ENCODE measurements around the gene IMPDH1.

Gene IMPDH1

DNA sequence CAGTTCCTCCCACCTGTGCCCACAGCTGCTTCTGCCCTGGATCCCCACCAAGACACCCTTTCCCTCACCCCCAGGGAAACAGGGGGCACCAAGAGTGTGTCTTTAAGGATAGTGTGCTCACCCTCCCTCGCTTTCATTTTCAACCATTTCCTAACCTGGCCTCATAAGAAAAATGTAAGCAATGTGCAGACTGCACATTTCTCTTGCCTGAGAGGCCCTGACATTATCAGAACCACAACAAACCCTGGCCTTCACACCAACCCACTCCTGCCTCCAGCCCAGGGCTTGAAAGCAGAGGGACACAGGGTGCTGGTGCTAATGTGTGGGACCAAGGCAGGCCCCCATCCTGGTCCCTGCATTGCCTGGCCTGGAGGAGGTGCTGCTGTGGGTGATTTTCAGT, 11.0 kb upstream of the IMPDH1 start:
- Histone ChIP-seq H3K27ac (ENCODE audit: low read depth in 2 of 2, low read length in 2 of 2) (no peak overlapping the region), H3K9me3 (ENCODE audit: control insufficient read depth in 2 of 2, low read length in 2 of 2) (no peaks in the 10 kb centered on the region), H3K9ac (ENCODE audit: low read depth in 1 of 2, low read length in 2 of 2) (no peak overlapping the region)

DNA sequence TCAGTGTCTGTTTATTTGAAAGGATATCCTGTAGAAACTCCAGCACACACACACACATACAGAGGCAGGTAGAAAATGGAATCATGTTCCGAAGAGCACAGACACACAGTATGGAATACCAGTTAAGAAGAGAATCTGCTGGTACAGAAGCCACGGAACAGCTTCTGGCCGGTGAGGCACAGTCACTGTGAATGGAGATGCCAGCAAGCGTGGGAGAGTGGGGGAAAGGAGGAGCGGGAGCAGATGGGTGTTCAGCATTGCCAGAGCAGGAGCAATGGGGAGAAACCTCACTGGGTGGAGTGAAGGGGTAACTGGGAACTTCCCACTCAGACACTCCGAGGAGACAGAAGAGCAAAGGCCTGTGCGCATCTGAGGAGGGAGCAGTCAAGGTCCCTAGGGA, 9.5 kb upstream of the IMPDH1 start:
- Histone ChIP-seq H3K4me3 (ENCODE audit: low read length in 2 of 2) (no peak overlapping the region), H3K9me3 (ENCODE audit: control insufficient read depth in 2 of 2, low read length in 2 of 2) (no peaks in the 10 kb centered on the region), H3K27ac (ENCODE audit: low read depth in 2 of 2, low read length in 2 of 2) (no peak overlapping the region), H3K9ac (ENCODE audit: low read depth in 1 of 2, low read length in 2 of 2) (no peak overlapping the region), H3K36me3 (ENCODE audit: control insufficient read depth in 2 of 2, insufficient read depth in 2 of 2, low read length in 2 of 2) (no peaks in the 10 kb centered on the region), H3K27me3 (ENCODE audit: control insufficient read depth in 2 of 2, insufficient read depth in 2 of 2, low read length in 2 of 2) (peaks cover 0 to 2% of the 10 kb centered on the region in 2 donors), H3K4me1 (ENCODE audit: control insufficient read depth in 2 of 2, insufficient read depth in 2 of 2, low read length in 2 of 2) (no peaks in the 10 kb centered on the region)

More for the DNA sequence above, 11.0 kb upstream of the IMPDH1 start:
- no peaks in the 10 kb centered on the region for H3K36me3 ChIP-seq (ENCODE audit: control insufficient read depth in 2 of 2, insufficient read depth in 2 of 2, low read length in 2 of 2)
- no peaks in the 10 kb centered on the region for H3K4me1 ChIP-seq (ENCODE audit: control insufficient read depth in 2 of 2, insufficient read depth in 2 of 2, low read length in 2 of 2)
- H3K4me3 ChIP-seq (ENCODE audit: low read length in 2 of 2): no peak overlapping the region
- peaks cover 0 to 2% of the 10 kb centered on the region in 2 donors for H3K27me3 ChIP-seq (ENCODE audit: control insufficient read depth in 2 of 2, insufficient read depth in 2 of 2, low read length in 2 of 2)

DNA sequence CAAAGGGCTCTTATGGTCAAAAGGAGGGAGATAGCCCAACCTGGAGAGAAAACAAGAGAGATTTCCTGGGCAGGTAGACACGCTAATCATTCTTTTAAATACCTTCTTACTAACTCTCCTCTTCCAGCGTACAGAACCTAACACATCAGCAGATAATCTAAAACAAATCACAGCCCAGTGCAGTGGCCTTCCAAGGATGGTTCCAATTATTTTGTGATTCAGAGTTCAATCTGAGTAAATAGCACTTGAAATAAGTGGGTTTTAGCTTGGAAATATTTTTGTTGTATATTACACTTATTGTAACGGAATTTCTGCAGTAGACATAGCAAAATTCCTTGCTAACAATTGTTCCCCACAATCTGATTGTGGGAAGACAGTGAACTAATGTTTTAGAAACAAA, 7.3 kb upstream of the IMPDH1 start:
- H3K36me3 ChIP-seq (ENCODE audit: control insufficient read depth in 2 of 2, insufficient read depth in 2 of 2, low read length in 2 of 2): no peaks in the 10 kb centered on the region
- no peaks in the 10 kb centered on the region for H3K9me3 ChIP-seq (ENCODE audit: control insufficient read depth in 2 of 2, low read length in 2 of 2)
- no peak overlapping the region for H3K9ac ChIP-seq (ENCODE audit: low read depth in 1 of 2, low read length in 2 of 2)
- no peaks in the 10 kb centered on the region for H3K4me1 ChIP-seq (ENCODE audit: control insufficient read depth in 2 of 2, insufficient read depth in 2 of 2, low read length in 2 of 2)
- H3K27me3 ChIP-seq (ENCODE audit: control insufficient read depth in 2 of 2, insufficient read depth in 2 of 2, low read length in 2 of 2): peaks cover 0 to 2% of the 10 kb centered on the region in 2 donors
- H3K27ac ChIP-seq (ENCODE audit: low read depth in 2 of 2, low read length in 2 of 2): no peak overlapping the region
- H3K4me3 ChIP-seq (ENCODE audit: low read length in 2 of 2): no peak overlapping the region

DNA sequence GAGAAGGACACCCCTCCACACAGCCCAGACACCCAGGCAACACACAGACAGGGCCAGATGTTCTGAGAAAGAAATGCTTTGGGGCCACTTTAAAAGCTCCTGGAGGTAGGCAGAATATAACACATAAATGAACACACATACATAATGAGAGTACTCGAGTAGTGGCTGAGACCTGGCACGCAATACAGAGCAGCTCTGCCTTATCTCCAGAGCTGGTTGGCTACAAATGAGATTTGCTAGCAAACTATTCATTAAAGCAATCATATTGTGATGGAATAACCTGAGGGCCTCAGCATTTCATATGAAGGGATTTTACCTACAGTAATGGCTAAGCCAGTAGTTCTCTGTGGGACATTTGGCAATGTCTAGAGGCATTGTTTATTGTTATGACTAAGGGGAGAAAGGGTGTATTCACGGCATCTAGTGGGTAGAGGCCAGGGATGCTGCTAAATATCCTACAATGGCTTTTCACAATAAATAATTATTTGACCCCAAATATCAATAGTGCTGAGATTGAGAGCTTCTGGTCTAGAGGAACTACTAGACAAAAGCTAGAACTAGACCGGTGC, 5.5 kb upstream of the IMPDH1 start:
- peaks cover 0 to 4% of the 10 kb centered on the region in 2 donors for H3K4me1 ChIP-seq (ENCODE audit: control insufficient read depth in 2 of 2, insufficient read depth in 2 of 2, low read length in 2 of 2)
- no peaks in the 10 kb centered on the region for H3K9me3 ChIP-seq (ENCODE audit: control insufficient read depth in 2 of 2, low read length in 2 of 2)
- H3K4me3 ChIP-seq (ENCODE audit: low read length in 2 of 2): no peak overlapping the region
- H3K36me3 ChIP-seq (ENCODE audit: control insufficient read depth in 2 of 2, insufficient read depth in 2 of 2, low read length in 2 of 2): no peaks in the 10 kb centered on the region
- H3K27ac ChIP-seq (ENCODE audit: low read depth in 2 of 2, low read length in 2 of 2): no peak overlapping the region
- H3K9ac ChIP-seq (ENCODE audit: low read depth in 1 of 2, low read length in 2 of 2): no peak overlapping the region
- peaks cover 0 to 2% of the 10 kb centered on the region in 2 donors for H3K27me3 ChIP-seq (ENCODE audit: control insufficient read depth in 2 of 2, insufficient read depth in 2 of 2, low read length in 2 of 2)

DNA sequence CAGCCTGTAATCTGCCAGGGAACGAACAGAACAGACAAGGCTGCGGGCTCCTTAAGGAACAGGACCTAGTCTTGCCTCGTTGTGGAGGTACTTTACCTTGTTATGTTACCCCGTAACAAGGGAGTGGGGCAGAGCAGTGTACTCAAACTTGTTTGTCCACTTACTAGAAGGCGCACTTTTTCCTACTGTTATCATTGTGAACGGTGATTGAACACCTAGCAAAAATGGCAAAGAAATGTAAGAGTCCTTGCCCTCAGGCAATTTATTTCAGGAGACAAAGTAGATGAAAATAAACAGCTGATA, 620 bp upstream of the IMPDH1 start:
- peak overlapping the region; percentile 90 to 91 for H3K4me3 ChIP-seq (ENCODE audit: low read length in 2 of 2)
- H3K27me3 ChIP-seq (ENCODE audit: control insufficient read depth in 2 of 2, insufficient read depth in 2 of 2, low read length in 2 of 2): no peaks in the 10 kb centered on the region
- H3K9me3 ChIP-seq (ENCODE audit: control insufficient read depth in 2 of 2, low read length in 2 of 2): no peaks in the 10 kb centered on the region
- H3K27ac ChIP-seq (ENCODE audit: low read depth in 2 of 2, low read length in 2 of 2): peak overlapping the region; percentile 86 to 88
- H3K36me3 ChIP-seq (ENCODE audit: control insufficient read depth in 2 of 2, insufficient read depth in 2 of 2, low read length in 2 of 2): no peaks in the 10 kb centered on the region
- H3K4me1 ChIP-seq (ENCODE audit: control insufficient read depth in 2 of 2, insufficient read depth in 2 of 2, low read length in 2 of 2): peaks cover 9 to 20% of the 10 kb centered on the region in 2 donors
- H3K9ac ChIP-seq (ENCODE audit: low read depth in 1 of 2, low read length in 2 of 2): peak overlapping the region; percentile 85

DNA sequence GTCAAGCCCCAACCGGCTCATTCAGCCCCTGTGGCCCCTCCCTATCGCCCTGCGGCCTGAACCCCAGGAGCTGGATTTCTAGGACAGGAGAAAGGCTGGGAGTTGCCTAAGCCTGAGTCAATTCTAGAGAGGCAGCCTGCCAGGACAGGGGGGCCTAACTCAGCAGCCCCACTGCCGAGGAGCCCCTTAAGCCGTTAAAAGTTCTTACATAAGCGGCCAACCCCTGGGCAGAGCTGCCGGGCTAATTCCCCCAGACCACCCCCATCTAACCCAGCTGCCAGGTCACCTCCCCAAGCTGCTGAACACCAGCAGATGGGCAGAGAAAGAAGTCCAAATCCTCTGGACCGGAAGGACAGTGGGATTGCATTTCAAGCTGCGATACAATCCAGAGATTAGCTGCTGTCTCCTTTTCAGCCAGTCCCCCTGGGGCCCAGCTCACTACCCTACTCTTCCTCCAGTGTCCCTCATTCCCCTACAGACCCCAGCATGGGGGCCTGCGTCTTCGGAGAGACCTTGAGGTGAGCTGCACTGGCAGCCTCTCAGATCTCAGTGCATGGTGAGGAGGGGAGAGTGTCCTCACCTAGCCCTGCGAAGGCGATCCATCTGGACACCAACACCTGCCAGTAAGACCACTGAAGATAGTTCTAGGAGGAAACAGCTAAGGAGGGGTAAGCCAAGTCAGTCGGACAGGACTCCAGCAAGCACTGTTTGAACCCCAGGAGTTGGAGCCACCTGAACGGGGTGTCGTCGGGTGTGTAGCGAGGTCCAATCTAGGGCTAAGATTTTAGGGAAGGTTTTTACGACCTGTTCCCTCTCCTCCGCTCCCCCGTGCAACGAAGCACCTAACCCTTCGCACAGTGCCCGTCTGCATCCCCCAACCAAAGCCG, 830 bp downstream of the IMPDH1 start:
- Histone ChIP-seq H3K27ac (ENCODE audit: low read depth in 2 of 2, low read length in 2 of 2) (peak overlapping the region; percentile 86 to 88), H3K36me3 (ENCODE audit: control insufficient read depth in 2 of 2, insufficient read depth in 2 of 2, low read length in 2 of 2) (no peaks in the 10 kb centered on the region), H3K27me3 (ENCODE audit: control insufficient read depth in 2 of 2, insufficient read depth in 2 of 2, low read length in 2 of 2) (no peaks in the 10 kb centered on the region), H3K4me1 (ENCODE audit: control insufficient read depth in 2 of 2, insufficient read depth in 2 of 2, low read length in 2 of 2) (peaks cover 22 to 32% of the 10 kb centered on the region in 2 donors), H3K9ac (ENCODE audit: low read depth in 1 of 2, low read length in 2 of 2) (peak overlapping the region; percentile 66 to 70), H3K9me3 (ENCODE audit: control insufficient read depth in 2 of 2, low read length in 2 of 2) (no peaks in the 10 kb centered on the region), H3K4me3 (ENCODE audit: low read length in 2 of 2) (peak overlapping the region; percentile 90 to 91)

DNA sequence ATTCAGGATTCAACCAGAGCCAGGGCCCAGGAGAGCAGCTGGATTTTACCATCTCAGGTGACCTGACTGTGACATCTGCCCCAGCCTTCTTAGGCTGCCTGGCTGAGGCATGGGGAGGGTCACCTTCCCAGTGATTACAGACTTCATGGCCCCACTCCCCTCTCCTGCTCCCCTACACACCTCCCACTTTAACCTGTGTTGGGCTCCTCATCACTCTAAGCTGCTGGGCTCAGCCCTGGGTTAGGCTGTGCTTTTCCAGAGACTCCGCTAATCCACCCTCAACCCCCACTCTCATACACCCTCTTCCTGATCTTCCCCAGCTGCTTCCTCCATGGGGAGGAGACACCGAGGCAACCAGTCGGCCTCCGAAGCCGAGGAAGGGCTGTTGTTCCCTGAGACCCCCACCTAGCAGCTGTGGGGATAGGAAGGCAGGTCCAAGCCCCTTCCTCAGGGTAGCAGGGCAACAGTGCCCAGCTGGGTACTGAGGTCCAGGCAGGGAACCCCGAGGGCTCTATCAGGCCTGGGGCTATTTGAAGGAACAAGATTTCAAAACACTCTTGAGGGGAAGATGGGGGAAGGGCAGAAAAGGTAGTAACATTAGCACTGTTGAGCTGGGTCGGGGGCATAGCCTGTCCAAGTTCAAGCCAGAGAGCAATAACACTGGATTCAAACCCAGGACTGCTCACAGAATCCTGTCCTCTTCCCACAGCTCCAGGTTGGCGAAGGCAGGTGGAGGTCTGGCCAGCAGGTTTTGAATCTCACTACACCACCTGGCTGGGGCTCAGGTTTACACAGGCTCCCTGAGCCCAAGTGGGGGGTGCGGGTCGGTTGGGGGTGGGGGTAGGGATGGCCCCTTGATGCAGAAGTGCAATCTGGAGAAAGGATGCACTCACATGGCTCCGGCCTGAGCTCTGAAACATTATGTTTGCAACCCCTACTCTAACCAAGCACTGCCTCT, 1.8 kb downstream of the IMPDH1 start:
- H3K4me3 ChIP-seq (ENCODE audit: low read length in 2 of 2): peak overlapping the region in 1 of 2 donors; percentile 42
- H3K27me3 ChIP-seq (ENCODE audit: control insufficient read depth in 2 of 2, insufficient read depth in 2 of 2, low read length in 2 of 2): no peaks in the 10 kb centered on the region
- H3K4me1 ChIP-seq (ENCODE audit: control insufficient read depth in 2 of 2, insufficient read depth in 2 of 2, low read length in 2 of 2): peaks cover 22 to 32% of the 10 kb centered on the region in 2 donors
- no peaks in the 10 kb centered on the region for H3K9me3 ChIP-seq (ENCODE audit: control insufficient read depth in 2 of 2, low read length in 2 of 2)
- H3K27ac ChIP-seq (ENCODE audit: low read depth in 2 of 2, low read length in 2 of 2): peak overlapping the region in 1 of 2 donors; percentile 88
- no peak overlapping the region for H3K9ac ChIP-seq (ENCODE audit: low read depth in 1 of 2, low read length in 2 of 2)
- H3K36me3 ChIP-seq (ENCODE audit: control insufficient read depth in 2 of 2, insufficient read depth in 2 of 2, low read length in 2 of 2): no peaks in the 10 kb centered on the region

DNA sequence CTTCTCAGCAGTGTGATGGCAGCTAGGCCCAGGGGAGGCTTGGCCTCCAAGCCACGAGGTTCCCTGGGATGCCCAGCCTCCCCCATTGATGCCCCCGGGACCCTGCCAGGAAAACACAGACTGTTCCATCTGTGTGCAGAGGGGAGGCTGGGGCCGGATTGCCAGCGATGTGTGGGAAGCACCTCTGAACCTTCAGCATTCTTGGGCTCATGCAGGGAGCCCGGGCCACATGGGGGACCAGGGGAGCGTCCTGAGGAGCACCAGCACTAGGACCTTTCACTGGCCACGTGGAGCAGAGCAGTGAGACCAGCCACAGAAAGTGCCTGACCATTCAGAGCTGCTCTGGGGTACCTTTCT, 2.6 kb downstream of the IMPDH1 start:
- H3K4me1 ChIP-seq (ENCODE audit: control insufficient read depth in 2 of 2, insufficient read depth in 2 of 2, low read length in 2 of 2): peaks cover 22 to 32% of the 10 kb centered on the region in 2 donors
- H3K9me3 ChIP-seq (ENCODE audit: control insufficient read depth in 2 of 2, low read length in 2 of 2): no peaks in the 10 kb centered on the region
- H3K27ac ChIP-seq (ENCODE audit: low read depth in 2 of 2, low read length in 2 of 2): peak overlapping the region in 1 of 2 donors; percentile 88
- H3K9ac ChIP-seq (ENCODE audit: low read depth in 1 of 2, low read length in 2 of 2): no peak overlapping the region
- H3K27me3 ChIP-seq (ENCODE audit: control insufficient read depth in 2 of 2, insufficient read depth in 2 of 2, low read length in 2 of 2): no peaks in the 10 kb centered on the region
- H3K4me3 ChIP-seq (ENCODE audit: low read length in 2 of 2): no peak overlapping the region
- no peaks in the 10 kb centered on the region for H3K36me3 ChIP-seq (ENCODE audit: control insufficient read depth in 2 of 2, insufficient read depth in 2 of 2, low read length in 2 of 2)

DNA sequence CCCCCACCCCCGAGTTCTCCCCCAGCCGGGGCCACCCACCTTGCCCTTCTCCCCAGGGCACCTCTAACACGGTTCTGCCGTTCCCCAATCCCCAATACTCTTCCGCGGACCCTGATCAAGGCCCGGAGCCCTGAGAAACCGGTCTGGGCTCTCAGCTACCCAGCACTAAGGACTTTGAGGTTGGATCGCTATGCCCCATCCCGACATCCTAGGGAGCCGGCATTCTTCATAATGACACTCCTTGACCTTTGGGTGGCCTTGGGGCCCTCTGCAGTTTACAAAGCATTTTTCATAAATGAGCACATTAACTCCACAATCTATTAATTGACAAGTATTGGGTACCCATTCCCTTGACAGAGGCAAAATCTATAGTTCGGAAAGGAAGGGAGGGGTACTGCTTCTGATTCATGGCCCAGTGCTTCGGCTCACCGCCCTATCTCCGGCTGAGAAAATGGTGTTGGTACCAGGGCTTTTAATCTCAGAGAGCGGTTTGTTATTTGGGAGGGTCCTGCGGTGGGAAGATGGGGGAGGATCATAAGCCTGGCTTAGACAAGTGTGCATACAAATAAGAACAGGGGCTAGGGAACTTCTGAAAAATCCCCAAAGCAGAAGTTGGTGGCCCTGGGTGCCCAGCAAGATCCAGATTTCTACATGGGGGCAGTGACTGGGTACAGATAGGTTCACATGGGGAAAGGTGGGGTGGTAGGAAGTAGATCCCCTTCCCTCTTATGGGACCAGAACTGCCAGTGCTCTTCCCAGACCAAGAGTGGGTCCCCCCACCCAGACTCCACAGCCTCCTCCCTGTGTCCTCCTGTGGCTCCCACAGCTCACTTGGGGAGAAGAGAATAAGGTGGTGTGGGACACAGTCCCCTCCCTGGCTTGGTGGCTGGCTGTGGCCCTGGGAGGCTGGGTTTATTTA, 3.2 kb downstream of the IMPDH1 start:
- H3K9me3 ChIP-seq (ENCODE audit: control insufficient read depth in 2 of 2, low read length in 2 of 2): no peaks in the 10 kb centered on the region
- H3K4me1 ChIP-seq (ENCODE audit: control insufficient read depth in 2 of 2, insufficient read depth in 2 of 2, low read length in 2 of 2): peaks cover 22 to 32% of the 10 kb centered on the region in 2 donors
- H3K9ac ChIP-seq (ENCODE audit: low read depth in 1 of 2, low read length in 2 of 2): peak overlapping the region in 1 of 2 donors; percentile 24
- peak overlapping the region in 1 of 2 donors; percentile 48 for H3K4me3 ChIP-seq (ENCODE audit: low read length in 2 of 2)
- H3K36me3 ChIP-seq (ENCODE audit: control insufficient read depth in 2 of 2, insufficient read depth in 2 of 2, low read length in 2 of 2): peaks cover under 1 to 2% of the 10 kb centered on the region in 2 donors
- H3K27me3 ChIP-seq (ENCODE audit: control insufficient read depth in 2 of 2, insufficient read depth in 2 of 2, low read length in 2 of 2): no peaks in the 10 kb centered on the region
- no peak overlapping the region for H3K27ac ChIP-seq (ENCODE audit: low read depth in 2 of 2, low read length in 2 of 2)

Measured in mucosa of rectum (tissue), 2 donors.